GM19099 (cell line): ENCODE results near the gene B4GALNT3.

Experiments used
- POLR2A ChIP-seq: IDR thresholded peaks from 3 replicates; pipeline ENCODE4 v1.6.1; 2011; ENCODE audit warnings: low read depth; ENCODE audit not compliant: insufficient read length; ENCODE audit errors: extremely low read depth

The B4GALNT3 gene

GRCh38 chr12:579420-580110, 119.8 kb downstream of the B4GALNT3 start:
- no peak for TF ChIP-seq POLR2A

- TF ChIP-seq POLR2A = no peak
Measured at GRCh38 chr12:580813-581212, 121.1 kb downstream of the B4GALNT3 start.

GRCh38 chr12:581321-581720, 121.6 kb downstream of the B4GALNT3 start:
- TF ChIP-seq POLR2A = no peak

- no peak for TF ChIP-seq POLR2A
Measured at GRCh38 chr12:581746-582145, 122.0 kb downstream of the B4GALNT3 start.

- TF ChIP-seq POLR2A = no peak
Measured at GRCh38 chr12:583251-583869, 123.6 kb downstream of the B4GALNT3 start.

- no peak for TF ChIP-seq POLR2A
Measured at GRCh38 chr12:585062-586061, 125.6 kb downstream of the B4GALNT3 start.

- no peak for TF ChIP-seq POLR2A
Measured at GRCh38 chr12:586318-587071, 126.8 kb downstream of the B4GALNT3 start.

- TF ChIP-seq POLR2A = no peak
Measured at GRCh38 chr12:587132-588023, 127.6 kb downstream of the B4GALNT3 start.

GRCh38 chr12:588024-588322, 128.2 kb downstream of the B4GALNT3 start:
- no peak for TF ChIP-seq POLR2A

- TF ChIP-seq POLR2A = no peak
Measured at GRCh38 chr12:588646-589045, 128.9 kb downstream of the B4GALNT3 start.

- no peak for TF ChIP-seq POLR2A
Measured at GRCh38 chr12:590206-590750, 130.5 kb downstream of the B4GALNT3 start.

- no peak for TF ChIP-seq POLR2A
Measured at GRCh38 chr12:591167-592023, 131.7 kb downstream of the B4GALNT3 start.

- TF ChIP-seq POLR2A = no peak
Measured at GRCh38 chr12:592024-592505, 132.3 kb downstream of the B4GALNT3 start.
